SK-N-MC (cell line): ENCODE measurements around the gene PRKG1.

Experiments used
- FOXP2 ChIP-seq: optimal IDR thresholded peaks from 2 replicates; pipeline ENCODE3; 2011; ENCODE audit warnings: mild to moderate bottlenecking, moderate library complexity; ENCODE audit not compliant: insufficient read depth; ENCODE audit errors: extremely low read length, control extremely low read depth
- POLR2AphosphoS5 ChIP-seq: IDR thresholded peaks from 2 replicates; pipeline ENCODE4 v1.6.1; 2012; ENCODE audit warnings: mild to moderate bottlenecking, low read depth, low read length, borderline replicate concordance

DNA sequence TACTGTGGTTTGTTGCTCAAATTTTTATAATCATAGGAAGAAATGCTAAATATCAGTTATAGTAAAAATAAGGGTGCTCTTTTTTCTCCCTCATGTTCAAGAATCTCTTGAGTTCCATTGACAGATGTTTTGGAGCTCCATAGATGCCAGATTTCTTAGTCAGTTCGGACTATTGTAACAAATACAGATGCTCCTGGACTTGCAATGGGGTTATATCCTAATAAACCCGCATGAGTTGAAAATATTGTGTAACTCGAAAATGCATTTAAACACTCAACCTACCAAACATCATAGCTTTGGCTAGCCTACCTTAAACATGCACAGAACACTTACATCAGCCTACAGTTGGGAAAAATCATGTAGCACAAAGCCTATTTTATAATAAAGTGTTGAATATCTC, 725.8 kb downstream of the PRKG1 start:
- TF ChIP-seq POLR2AphosphoS5 (no peak), FOXP2 (no peak)
